PFSK-1 (cell line): Measurements from ENCODE around the gene SIN3A.

Source experiments
- POLR2AphosphoS5 ChIP-seq: IDR thresholded peaks from 2 replicates; pipeline ENCODE4 v1.6.1; 2012; ENCODE audit warnings: low read depth, mild to moderate bottlenecking, control low read depth, low read length, moderate library complexity
- TAF1 ChIP-seq: IDR thresholded peaks from 2 replicates; pipeline ENCODE4 v1.6.1; 2012; ENCODE audit warnings: low read length, control low read depth, borderline replicate concordance; ENCODE audit not compliant: insufficient read depth

GRCh38 chr15:75410196-75410595 lies 41.3 kb downstream of the SIN3A start:
- TF ChIP-seq TAF1 (no peak), POLR2AphosphoS5 (no peak)
